GM21723 (cell line): Measurements from ENCODE around the gene DGKZ.
A peak's percentile ranks its signal among the peaks of the same experiment; 100 is the strongest.
"Not testable (repeated sequence)": the region's sequence is repeated elsewhere in the genome, so short reads cannot be mapped to it uniquely, and the experiment has no call there.

Experiments
- ATAC-seq: cut with Tn5 transposase; IDR thresholded peaks from one replicate; pipeline ENCODE4 v1.9.1; 2021; ENCODE audit warnings: mild to moderate bottlenecking, moderate library complexity; ENCODE audit not compliant: unreplicated experiment

Gene DGKZ

GRCh38 chr11:46346886-46347636 lies at the start of gene DGKZ:
Gene DGKZ, plus strand, starts transcription at chr11:46347463. Its CDS starts 197 bp downstream, at chr11:46347660.
- peak; percentile 65 for ATAC-seq

GRCh38 chr11:46298699-46299433 lies 48.4 kb upstream of the DGKZ start:
- no peak for ATAC-seq

GRCh38 chr11:46299451-46299961 lies 47.8 kb upstream of the DGKZ start:
- no peak for ATAC-seq

GRCh38 chr11:46300270-46300669 lies 47.0 kb upstream of the DGKZ start:
- ATAC-seq, result no peak

GRCh38 chr11:46302866-46303265 lies 44.4 kb upstream of the DGKZ start:
- peak; percentile 88 for ATAC-seq

GRCh38 chr11:46304036-46304435 lies 43.2 kb upstream of the DGKZ start:
- ATAC-seq, result not testable (repeated sequence)

GRCh38 chr11:46304605-46305179 lies 42.6 kb upstream of the DGKZ start:
- ATAC-seq, result no peak

- no peak for ATAC-seq
These were observed 42.0 kb upstream of the DGKZ start for GRCh38 chr11:46305295-46305694.

- no peak for ATAC-seq
These were observed 40.9 kb upstream of the DGKZ start for GRCh38 chr11:46306296-46306853.

- no peak for ATAC-seq
These were observed 39.9 kb upstream of the DGKZ start for GRCh38 chr11:46307369-46307768.

- ATAC-seq, result no peak
These were observed 39.4 kb upstream of the DGKZ start for GRCh38 chr11:46307785-46308341.

- no peak for ATAC-seq
These were observed 38.4 kb upstream of the DGKZ start for GRCh38 chr11:46308631-46309419.

- ATAC-seq, result peak; percentile 48
These were observed 37.4 kb upstream of the DGKZ start for GRCh38 chr11:46309814-46310259.

GRCh38 chr11:46315033-46315738 lies 32.1 kb upstream of the DGKZ start:
- ATAC-seq, result no peak

- ATAC-seq, result no peak
These were observed 31.3 kb upstream of the DGKZ start for GRCh38 chr11:46315783-46316563.

- no peak for ATAC-seq
These were observed 28.2 kb upstream of the DGKZ start for GRCh38 chr11:46319074-46319453.

GRCh38 chr11:46321757-46322156 lies 25.5 kb upstream of the DGKZ start:
- no peak for ATAC-seq

GRCh38 chr11:46322759-46323158 lies 24.5 kb upstream of the DGKZ start:
- no peak for ATAC-seq
